GM19035 (cell line): ENCODE measurements around the gene ADGRA1.
"Not testable (repeated sequence)": the region's sequence is repeated elsewhere in the genome, so short reads cannot be mapped to it uniquely, and the experiment has no call there.

Experiments
- ATAC-seq: cut with Tn5 transposase; IDR thresholded peaks from one replicate; pipeline ENCODE4 v1.9.1; 2021; ENCODE audit not compliant: unreplicated experiment

Gene ADGRA1, protein sequence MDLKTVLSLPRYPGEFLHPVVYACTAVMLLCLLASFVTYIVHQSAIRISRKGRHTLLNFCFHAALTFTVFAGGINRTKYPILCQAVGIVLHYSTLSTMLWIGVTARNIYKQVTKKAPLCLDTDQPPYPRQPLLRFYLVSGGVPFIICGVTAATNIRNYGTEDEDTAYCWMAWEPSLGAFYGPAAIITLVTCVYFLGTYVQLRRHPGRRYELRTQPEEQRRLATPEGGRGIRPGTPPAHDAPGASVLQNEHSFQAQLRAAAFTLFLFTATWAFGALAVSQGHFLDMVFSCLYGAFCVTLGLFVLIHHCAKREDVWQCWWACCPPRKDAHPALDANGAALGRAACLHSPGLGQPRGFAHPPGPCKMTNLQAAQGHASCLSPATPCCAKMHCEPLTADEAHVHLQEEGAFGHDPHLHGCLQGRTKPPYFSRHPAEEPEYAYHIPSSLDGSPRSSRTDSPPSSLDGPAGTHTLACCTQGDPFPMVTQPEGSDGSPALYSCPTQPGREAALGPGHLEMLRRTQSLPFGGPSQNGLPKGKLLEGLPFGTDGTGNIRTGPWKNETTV

GRCh38 chr10:133087679-133088178, at the start of gene ADGRA1:
Gene ADGRA1, plus strand, starts transcription at chr10:133087924. Its CDS starts 986 bp downstream, at chr10:133088910.
- ATAC-seq = no peak

- no peak for ATAC-seq
Measured at GRCh38 chr10:133038036-133038823, 49.5 kb upstream of the ADGRA1 start.

GRCh38 chr10:133039107-133039802, 48.5 kb upstream of the ADGRA1 start:
- ATAC-seq = no peak

DNA sequence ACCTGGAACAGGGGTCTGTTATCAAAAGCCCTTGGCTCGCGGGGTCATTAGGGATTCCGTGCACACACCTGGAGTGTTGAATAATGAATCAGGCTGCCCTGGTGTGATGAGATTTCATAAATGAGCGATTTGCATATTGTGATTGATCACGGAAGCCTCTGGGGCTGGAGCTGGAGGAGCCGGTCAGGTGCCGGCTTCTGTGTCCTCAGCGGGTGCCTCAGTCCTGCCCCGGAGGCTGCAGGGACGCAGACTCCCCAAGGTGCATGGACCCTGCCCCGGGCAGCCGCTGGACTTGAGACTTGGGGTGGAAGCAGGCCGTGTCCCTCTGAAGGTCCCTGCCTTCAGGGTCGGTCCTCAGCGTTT, 47.9 kb upstream of the ADGRA1 start:
- ATAC-seq = no peak

GRCh38 chr10:133040198-133040597, 47.5 kb upstream of the ADGRA1 start:
- ATAC-seq = no peak

DNA sequence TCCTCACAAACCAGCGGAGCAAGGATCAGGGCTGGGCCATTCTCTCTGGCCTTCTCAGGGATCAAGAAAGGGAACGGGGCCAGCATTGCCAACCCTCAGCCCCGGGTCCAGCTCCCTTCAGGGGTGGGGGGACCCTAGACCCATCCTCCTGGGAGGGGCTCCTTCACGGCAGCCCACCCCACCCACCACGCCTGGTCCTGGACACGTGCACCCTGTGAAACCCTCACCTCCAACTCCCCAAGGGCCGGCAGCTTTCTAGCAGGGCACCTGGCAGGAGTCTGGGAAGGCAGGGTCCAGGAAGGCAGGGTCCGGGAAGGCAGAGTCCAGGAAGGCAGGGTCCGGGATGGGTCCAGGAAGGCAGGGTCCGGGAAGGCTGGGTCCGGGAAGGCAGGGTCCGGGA, 46.6 kb upstream of the ADGRA1 start:
- ATAC-seq = no peak

DNA sequence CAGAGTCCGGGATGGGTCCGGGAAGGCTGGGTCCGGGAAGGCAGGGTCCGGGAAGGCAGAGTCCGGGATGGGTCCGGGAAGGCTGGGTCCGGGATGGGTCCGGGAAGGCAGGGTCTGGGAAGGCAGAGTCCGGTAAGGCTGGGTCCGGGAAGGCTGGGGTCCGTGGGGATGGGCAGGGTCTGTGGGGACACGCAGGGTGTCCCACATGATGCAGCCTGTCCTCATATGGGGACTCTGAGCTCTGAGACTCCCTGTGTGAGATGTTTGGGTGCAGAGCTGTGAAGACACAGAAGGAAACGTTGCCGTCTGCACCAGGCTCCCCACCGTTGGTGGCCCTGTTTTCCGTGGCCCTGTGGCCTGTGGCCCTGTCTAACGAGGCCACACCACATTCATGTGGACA, 45.7 kb upstream of the ADGRA1 start:
- ATAC-seq = no peak

- no peak for ATAC-seq
Measured at GRCh38 chr10:133042816-133043215, 44.9 kb upstream of the ADGRA1 start.

DNA sequence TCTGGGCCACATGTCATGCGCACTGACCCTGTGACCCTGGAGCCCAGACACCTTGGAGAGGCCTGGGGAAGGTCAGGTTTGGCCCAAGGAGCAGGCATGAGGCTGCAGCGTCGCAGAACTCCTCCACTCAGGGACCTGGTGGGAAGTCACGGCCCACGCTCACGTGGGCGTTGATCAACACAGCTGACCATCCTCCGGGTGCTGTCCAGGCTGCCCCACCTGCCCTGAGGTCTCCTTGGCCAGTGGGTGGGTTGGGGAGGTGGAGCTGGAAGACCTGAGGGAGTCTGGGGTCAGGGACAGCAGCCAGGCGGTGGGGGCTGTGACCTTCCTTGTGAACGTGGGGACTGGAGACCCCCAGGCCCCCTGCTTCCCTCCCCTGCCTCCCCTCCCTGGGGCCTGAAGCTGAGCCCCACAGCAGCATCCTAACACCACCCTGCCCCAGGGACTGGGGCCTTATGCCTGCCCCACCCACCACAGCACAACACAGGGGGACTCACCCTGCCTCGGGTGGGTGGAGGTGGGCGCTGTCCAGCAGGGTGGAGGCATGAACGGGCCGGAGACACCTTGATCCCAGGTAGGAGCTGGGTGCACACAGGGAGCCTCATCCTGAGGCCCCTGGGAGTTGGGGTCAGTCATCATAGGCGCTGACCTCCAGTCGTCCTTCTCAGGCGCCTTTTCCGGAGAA, 44.0 kb upstream of the ADGRA1 start:
- ATAC-seq = no peak

DNA sequence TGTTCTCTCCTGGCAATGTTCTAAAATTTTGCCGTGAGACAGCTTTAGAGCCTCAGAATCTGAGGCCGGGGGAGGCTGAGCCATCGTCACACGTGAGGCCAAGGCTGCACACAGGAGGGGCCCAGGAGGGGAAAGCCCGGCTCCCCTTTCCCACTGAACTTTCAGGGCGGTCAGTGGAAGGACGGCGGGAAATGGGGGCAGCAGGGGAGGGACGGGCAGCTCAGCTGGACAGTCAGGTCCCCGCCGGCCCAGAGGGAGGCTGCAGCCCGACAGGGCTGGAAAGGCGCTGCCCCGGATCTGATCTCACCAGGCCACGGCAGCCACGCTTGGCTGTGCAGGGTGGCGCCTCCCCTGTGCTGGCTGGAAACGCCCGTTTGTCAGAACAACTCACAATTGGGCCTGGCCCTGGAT, 43.3 kb upstream of the ADGRA1 start:
- ATAC-seq = no peak

GRCh38 chr10:133045556-133046389, 42.0 kb upstream of the ADGRA1 start:
- no peak for ATAC-seq

- no peak for ATAC-seq
Measured at GRCh38 chr10:133046390-133046765, 41.3 kb upstream of the ADGRA1 start.

DNA sequence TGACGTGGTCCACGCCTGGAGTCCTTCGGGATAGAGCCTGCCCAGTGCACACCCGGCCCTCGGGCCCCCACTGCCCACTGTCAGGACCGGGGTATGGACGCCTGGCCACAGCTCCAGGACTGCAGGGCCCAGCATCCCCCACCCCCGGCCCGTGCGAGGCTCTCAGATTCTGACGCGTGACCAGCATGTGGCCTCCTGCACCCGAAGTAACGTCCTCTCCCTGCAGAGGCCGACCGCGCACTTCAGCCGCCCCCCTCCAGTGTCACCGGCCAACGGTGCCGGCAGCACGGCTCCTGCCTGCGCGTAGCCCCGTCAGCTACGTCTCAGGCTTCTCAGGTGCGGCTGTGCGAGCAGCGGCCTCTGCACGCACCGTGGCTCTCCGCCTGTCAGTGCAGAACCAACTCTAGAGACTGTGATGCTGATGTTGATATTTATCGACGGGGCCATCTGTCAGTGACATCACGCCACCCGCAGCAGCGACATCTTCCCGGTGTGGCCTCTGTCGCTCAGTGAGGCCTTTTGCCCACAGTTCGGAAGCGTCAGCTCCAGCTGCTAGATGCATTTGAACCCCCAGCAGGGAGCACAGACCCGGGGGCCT, 40.1 kb upstream of the ADGRA1 start:
- ATAC-seq = no peak

- no peak for ATAC-seq
Measured at GRCh38 chr10:133048266-133048665, 39.5 kb upstream of the ADGRA1 start.

DNA sequence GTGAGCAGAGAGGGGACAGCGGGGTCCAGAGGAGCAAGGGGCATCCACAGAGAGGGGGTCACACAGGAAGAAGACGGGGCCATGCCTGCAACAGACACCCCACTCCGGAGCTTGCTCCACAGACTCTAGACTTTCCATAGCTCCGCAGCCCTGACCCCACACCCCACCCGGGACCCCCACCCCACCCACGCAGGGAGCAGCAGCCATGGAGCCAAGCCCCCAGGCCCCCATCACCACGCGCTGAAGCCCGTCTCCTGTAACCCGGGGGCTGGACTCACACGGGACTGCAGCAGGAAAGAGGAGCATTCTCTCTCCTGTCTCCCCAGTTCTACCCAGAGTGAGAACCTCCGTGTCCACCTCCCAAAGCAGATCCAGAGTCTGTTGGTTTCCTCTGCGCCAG, 38.8 kb upstream of the ADGRA1 start:
- no peak for ATAC-seq

DNA sequence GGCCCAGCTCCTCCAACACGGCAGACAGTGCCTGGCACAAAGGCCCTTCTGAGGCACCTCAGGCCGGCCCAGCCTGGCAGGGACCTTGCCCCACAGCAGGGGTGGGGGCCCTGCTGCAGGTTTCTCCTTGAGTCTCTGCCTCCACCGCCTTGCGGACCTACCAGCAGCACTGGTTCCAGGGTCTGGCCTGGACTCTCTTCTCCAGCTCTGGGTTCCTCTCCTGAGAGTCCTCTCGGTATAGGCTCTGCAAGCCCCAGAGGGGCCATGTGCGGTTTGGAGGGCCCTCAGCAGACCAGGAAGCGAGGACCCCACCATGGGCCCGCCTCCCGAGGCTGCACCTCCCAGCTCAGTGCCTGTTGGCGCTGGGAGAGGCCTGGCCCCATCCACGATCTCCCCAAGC, 38.1 kb upstream of the ADGRA1 start:
- no peak for ATAC-seq

DNA sequence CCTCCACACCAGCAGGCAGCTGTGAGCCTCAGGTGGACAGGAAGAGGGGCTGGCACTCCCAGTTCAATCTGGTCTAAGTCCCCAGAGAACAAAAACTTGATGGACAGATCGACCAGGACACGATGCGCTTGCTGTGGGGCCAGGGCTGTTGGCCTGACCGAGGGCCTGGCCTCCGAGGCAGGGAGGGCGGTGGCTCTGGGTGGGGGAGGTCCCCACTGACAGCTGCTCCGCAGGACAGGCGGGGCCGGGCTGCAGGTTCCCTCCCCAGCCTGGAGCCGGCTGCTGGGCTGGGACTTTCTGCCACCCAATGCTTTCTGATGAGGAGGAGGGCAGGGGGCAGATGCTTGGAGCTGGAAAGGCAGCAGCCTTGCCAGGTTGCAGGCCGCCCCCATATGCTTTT, 37.4 kb upstream of the ADGRA1 start:
- ATAC-seq = no peak

GRCh38 chr10:133052076-133052475, 35.6 kb upstream of the ADGRA1 start:
- ATAC-seq = no peak

GRCh38 chr10:133053527-133054133, 34.1 kb upstream of the ADGRA1 start:
- ATAC-seq = not testable (repeated sequence)
